ENCODE data around the gene CLNK.
"Not testable (repeated sequence)": the region's sequence is repeated elsewhere in the genome, so short reads cannot be mapped to it uniquely, and the experiment has no call there.

Gene CLNK

DNA sequence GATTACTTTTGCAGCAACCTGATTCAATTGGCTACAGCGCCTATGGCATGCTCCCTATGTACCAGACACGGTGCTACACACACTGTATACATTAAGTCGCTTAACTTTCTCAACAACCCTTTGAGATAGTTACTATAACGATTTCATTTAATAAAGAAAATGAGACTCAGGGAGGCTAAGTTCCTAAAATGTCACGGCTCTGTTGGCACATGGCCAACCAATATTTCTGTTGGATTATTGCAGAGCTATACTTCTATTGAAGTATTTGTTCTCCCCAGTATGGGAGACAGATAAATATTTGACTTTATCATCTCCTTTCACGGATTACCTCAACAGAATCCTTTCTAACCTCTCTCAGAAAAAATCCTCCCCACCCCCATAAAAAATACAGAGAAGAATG is 25.3 kb downstream of the CLNK start:
- DNase-seq = no peak

DNA sequence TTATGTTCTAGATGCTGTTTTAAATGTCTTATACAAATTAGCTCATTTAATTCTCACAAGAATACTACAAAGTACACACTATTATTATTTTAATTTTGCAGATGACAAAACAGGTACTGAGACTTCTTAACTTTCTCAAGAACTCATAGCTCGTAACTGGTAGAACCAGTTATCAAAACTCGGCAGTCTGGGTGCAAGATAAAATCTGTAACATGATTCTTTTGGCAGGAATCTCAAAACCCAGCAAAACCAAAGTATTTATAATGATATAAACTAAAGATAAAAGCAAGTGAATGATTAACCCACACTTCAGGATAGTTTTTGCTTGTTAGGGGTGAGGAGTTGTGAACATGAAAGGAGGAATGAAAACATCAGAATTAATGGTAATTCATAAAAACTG is 27.6 kb downstream of the CLNK start:
- no peak for DNase-seq

DNA sequence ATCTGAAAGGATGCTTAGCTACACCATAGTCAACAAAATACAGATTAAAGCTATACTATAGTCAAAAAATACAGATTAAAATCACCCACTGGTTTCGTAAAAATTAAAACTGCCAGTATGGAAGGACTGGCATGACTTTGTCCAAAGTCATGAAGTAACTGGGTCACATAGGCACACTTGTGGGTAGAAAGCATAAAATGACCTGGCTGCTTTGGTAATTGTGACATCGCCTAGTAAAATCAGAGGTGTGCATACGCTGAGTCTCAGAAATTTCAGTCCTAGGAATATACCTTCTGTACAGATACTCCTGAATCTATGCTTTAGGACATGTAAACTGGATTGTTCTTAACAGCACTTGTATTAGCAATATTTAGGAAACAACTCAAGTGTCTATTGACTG is 28.1 kb downstream of the CLNK start:
- DNase-seq = no peak

DNA sequence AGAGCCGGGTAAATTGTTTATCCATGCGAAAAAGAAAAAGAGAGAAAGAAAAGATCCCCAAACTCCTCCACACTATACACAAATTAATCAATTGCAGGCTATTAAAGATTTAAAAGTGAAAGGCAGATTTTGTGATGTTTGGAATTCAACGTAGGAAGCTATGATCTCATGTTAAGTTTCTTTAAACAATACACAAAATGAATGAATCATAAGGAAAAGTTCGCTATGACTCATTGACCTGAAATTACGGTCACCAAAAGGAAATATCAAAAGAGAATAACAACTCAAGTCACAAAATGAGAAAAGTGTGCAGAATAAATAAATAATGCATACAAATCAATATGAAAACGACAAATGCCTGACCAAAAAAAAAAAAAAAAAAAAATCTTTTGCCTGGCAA is 28.6 kb downstream of the CLNK start:
- DNase-seq = no peak

DNA sequence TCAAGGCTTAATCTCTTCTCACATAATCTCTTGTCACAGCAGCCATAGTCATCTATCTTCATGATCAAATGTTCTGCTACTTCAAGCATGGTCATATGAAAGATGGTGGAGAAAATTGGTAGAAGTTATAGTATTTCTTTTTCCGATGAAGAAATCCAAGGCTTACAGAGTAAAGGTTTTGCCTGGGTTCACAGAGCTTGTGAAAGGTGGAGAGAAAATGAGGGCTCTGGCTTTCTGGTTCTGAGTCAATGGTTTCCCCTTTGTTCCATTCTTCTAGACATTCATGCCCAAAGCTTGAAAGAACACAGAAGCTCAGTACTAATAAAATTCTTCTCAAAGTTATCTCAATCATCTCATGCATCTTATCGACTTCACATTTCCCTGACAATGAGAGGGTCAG is 36.1 kb downstream of the CLNK start:
- no peak for DNase-seq

DNA sequence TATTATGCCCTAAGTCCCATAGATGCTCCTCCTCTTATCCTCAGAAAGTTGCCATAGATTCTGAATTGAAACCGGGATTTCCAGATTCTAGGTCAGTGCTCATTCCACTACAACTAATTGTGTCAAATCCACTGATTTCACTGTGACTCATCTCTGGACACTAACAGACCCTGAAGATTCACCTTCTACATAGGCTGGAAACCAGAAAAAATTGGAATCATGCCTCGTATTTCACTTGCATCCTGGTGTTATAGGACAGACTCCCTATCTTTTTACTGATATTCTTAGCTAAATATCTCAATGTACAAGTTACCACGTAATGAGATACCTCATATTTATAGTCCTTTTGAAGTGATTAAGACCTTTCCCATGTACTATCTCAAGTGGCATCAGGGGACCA is 36.7 kb downstream of the CLNK start:
- DNase-seq = no peak

DNA sequence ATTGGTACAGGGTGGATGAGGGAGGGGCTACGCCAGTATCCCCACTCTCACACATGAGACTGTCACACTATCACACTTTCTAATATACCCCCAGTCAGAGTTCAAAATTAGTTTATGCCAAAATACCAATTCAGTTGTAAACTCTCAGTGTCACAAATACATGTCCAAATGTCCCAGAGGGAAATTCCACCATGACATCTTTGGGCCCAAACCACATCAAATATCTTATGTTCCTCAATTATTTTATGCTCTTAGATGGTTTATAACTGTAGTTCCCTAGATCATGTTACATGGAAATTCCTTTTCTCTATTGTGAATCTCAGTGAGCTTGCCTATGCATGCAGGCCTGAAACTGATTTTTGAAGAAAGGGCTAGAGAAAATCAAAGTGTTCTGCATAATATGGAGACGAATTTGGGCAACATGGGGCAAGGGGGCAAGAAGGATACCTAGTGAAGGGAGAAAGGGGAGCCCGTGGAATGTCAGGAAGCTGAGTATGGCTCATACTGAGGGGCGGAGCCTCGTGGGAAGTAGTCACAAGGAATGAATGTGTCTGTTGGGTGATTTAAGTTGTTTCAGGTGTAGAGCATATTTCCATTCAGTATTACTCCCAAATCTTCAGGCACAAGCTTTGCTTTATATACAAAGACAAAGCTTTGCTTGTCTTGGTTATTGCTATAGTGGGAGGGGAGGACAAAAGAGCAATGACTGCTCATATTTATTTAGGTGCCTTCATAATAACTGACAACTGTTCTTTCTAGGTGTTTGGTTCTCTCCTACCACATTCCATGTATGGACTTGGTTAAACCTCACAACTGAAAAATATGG is 40.8 kb downstream of the CLNK start:
- DNase-seq = no peak

DNA sequence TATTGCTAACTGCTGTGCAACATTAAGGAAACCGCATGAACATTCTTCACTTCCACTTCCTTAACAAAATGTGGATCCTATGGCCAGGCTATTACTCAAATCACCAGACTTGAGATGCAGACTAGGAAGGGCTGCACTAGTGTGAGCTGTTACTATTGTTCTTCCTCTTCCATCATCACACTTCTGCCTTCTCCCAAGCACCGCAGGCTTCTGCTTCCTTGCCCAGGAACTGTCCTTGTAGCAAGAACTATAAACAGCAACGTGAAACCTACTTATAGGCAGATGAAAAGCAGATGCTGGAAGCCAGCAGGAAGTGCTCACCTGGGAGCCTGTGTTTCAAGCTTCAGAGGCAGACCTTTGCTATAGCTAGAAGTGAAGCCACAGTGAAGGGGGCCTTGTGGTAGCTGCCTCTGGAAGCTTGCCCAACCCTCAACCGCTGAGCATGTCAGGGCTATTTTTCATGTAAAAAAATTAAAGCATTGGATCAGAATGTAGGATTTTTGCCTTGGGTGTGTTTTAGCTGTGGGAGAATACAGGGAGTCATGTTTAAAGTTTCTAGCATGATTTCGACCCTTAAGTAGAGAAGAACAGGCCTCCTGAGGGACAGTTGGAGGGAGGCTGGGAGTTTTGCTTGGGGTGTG is 43.9 kb downstream of the CLNK start:
- no peak for DNase-seq

DNA sequence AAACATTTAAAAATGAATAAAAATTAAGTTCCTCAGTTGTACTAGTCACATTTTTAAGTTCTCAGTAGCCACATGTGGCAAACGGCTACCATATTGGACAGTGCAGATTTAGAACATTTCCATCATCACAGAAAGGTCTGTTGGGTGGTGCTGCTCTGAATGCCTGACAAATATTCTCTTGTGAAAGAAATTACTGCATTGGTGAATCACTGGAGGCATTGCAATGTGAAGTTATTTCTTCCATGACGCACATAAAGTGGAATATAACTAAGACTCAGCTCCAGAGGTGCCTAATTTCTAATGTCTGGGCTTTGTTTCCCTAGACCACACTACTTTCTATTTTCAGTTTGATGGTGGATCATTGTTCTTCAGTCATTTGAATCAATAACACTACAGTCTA is 44.9 kb downstream of the CLNK start:
- no peak for DNase-seq

DNA sequence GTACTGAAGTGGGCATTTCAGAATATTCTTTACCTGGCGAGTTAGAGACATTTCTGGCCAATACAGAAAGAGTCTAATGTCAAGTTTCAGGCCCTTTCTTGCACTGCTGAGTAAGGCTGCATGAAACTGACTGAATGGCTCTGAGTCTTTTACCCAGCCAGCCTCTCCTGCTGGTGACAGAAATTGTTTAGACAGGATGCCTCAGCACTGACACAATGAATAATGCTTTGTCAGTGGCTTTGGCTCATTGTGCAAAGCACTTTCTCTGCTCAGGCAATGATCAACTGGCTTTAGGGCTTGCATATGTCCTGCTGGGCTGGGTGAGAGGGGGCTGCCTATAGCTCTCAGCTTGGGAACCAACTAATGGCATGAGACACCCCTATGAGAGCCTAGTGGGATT is 45.5 kb downstream of the CLNK start:
- no peak for DNase-seq

DNA sequence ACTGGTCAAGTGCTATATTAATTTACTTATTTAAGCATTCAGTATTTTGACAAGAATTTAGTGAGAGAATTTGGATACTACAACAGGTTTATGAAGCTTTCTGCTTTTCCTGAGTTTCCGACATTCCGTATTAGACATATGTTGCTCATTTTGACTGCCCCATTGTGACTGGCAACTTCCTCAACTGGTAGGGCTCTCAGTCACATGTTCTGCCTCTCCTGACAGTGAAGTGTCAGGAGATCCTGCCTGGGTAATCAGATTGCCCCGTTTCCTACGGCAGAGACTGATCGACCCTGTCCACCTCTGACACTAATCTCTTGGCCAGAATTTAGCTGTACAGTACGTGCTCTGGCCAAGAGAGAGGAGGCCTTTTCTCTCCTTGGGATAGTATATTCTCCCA is 49.5 kb downstream of the CLNK start:
- no peak for DNase-seq

DNA sequence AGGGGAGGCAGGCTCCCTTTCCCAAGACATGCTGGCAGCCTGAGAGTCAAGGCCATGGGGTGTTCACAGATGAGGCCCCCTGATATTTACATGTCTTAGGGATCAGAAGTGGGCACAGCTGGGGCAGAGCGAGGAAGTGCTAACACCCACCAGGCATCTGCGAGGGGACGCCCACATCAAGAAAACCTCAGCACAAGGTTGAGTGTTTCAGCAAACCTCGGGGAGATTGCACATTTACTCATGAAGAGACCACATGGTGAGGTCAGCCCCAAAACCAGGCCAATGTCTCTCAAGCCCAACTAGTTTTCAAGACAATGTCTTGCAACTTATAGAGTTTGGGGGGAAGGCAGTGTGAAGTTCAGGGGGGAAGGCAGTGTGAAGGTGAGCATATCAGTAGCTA is 55.2 kb downstream of the CLNK start:
- no peak for DNase-seq

DNA sequence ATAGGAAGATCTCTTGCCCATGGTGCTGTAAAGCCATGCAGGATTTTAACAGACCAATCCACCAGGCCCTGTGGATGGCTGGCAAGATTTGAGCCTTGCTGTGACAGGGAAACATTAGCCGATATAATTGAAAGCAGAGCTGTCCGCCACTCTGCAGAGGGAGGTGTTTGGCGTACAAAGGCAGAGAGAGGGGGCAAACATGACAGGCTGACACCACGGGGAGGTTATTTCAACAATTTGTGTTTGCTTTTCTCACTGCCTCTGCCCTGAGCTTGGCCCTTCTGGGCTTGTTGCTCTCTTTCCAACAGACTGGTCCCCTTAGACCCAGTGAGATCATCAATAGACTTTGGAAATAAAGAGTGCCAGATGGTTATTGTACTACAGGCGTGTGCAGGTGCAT is 59.4 kb downstream of the CLNK start:
- DNase-seq = no peak

DNA sequence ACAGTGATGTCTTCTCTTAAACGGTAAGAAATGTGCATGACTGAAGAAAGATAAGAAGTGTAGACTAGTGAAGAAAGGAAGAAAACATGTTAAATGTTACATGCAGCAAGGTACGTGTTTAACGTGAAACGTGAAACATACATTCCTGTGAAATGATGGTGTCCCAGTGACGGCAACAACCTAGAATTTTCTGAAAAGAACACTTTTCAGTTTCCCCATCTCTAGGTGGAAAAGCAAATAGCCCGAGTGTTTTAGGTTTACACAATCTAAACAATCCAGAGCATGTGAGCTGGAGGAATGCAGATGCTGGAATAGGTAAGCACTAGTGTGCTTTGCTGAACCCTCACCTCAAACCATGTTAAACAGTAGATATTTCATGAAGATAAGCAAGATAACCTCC is 60.7 kb downstream of the CLNK start:
- no peak for DNase-seq

DNA sequence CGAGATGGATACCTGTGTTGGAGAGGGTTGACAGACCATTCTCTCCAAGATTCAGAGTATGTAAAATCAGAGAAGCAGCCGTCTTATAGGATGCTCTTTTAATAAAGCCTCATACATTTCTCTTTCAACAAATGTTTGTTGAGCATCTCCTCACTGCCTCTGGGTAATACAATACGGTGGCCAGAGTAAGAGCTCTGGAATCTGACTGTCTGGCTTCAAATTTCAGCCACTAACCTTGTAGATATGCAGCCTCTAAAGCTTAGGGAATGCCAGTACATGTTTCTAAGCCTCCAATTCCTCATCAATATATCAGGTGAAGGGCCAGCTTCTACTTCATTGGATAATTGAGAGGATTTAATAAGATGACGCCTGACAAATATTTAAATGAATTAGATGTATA is 61.3 kb downstream of the CLNK start:
- no peak for DNase-seq

DNA sequence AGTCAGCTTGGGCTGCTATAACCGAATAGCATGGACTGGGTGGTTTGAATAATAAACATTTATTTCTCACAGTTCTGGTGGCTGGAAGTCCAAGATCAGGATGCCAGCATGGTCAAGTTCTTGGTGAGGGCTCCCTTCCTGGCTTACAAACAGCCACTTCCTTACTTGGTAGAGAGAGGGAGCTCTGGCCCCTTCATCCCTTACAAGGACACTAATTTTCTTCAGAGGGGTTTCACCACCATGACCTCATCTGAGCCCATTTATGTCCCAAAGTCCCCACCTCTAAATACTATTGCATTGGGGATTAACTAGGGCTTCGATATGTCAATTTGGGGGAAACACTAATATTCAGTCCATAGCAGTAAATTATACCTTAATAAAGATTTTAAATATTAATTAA is 61.8 kb downstream of the CLNK start:
- DNase-seq = no peak

DNA sequence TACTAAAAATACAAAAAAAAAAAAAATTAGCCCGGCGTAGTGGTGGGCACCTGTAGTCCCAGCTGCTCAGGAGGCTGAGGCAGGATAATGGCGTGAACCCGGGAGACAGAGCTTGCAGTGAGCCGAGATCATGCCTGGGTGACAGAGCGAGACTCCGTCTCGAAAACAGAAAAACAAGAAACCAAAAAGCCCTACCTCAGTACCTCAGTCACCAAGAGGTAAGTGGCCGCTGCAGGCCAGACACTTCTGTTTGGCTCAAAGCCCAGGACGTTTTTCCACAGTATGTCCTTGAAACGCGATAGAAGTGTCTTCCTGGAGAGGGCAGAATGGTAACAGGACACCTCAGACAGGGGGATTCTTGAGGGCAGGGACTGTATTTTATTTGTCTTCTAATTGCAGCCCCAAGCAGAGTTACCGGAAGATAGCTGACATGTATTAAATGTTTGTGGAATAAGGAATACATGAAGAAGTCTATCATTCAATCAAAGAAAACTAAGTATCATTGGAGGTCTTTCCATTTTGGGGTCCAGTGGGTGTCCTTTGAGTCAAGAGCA is 63.6 kb downstream of the CLNK start:
- DNase-seq = no peak

DNA sequence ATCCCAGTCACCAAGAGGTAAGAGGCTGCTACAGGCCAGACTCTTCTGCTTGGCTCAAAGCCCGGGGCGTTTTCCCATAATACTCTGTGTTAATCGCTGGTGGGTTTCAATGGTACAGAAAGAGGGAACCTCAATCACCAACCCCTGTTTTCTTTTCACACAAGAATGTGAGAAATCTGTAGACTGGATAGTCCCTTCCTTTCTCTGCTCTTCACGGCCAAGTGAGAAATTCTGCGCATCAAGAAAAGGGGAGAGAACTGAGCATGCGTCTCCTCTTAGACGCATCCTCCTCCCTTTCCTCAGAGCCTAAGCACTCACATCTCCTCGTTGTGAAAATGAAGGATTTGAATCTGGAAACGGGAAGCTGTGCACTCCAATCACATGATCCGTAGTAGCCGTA is 64.7 kb downstream of the CLNK start:
- DNase-seq = no peak

DNA sequence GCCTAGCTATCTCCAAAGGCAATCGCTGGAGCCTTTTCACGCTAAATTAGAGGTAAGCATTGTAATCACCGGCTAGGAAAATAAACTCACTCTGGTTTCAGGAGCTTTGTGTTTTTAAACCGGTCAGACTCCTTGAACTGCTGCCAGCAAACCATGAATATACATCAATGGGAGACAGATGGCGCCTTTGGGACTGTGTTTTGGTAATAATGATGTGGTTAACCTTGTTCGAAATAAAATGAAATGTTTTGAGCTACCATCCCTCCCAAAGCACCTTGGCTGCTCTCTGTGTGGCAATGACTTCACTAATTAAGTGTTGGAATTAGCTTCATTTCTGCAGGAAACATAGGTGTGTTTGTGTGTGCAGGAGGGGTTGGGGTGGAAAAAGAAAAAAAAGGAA is 65.3 kb downstream of the CLNK start:
- DNase-seq = peak; percentile 15

DNA sequence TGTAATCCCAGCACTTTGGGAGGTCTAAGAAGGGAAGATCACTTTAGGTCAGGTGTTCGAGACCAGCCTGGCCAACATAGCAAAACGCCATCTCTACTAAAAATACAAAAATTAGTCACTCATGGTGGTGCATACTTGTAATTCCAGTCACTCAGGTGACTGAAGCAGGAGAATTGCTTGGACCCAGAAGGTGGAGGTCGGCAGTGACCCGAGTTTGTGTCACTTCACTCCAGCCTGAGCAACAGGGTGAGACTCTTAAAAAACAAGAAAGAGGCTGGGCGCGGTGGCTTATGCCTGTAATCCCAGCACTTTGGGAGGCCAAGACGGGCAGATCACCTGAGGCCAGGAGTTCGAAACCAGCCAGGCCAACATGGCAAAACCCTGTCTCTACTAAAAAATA is 69.6 kb downstream of the CLNK start:
- DNase-seq = not testable (repeated sequence)

DNA sequence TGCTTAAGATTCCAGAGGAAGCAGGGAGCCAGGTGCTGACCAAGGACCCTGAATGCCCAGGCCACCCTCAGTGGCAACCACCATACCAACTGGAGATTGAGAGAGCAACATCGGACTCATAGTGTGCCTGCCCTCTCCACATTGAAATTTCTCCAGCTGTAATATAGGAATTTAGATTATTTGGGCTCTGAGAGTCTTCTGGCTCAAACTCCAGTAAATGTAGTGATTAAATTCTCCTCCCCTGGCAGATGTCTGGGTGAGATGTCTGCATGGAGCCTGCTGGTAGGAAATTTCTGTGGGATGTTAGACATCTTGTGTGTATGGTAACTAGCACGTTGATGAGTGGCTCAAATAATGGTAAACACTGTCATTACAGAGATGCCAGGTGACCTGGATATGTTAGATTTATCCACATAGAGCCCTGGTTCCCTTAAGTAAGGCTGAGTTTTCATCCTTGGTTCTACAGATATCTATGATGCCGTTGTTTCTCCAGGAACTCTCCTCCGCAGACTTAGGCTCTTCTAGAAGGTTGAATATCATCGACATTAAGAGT is 70.6 kb downstream of the CLNK start:
- no peak for DNase-seq

DNA sequence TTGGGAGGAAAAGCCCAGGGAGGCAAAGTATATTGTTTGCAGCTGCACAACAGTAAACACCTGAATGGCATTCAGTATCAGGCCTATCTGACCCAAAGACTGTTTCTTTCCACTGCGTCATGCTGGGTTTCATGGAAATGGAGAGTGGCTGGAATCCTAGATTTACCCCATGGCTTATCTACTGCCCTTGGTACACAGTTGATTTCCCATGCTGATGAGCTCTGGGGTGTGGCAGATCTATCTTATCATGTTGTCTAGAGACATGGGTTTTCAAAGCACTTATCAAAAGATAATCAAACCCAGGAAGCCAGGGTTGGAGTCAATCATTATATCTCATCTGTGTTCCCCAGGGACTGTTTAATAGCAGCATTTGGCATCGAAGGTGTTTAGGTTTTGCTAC is 72.1 kb downstream of the CLNK start:
- no peak for DNase-seq

DNA sequence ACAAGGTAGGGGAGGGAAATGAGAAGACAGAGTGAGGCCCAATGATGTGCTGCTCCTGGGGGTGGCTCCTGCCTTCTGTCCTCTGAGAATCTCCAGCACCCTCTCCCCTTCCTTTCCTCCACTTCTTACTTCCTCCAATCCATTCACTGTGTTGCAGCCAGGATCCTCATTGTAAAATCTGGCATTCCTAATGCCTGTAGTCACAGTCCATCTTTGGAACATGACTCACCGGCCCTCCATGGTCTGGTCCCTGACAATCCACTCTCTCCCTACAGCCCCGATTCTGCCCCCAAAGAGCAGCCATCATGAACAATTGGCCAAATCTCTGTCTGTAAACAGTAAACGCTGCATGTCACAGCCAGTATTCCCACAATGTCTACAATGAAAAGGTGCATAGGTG is 72.9 kb downstream of the CLNK start:
- DNase-seq = peak; percentile 79

DNA sequence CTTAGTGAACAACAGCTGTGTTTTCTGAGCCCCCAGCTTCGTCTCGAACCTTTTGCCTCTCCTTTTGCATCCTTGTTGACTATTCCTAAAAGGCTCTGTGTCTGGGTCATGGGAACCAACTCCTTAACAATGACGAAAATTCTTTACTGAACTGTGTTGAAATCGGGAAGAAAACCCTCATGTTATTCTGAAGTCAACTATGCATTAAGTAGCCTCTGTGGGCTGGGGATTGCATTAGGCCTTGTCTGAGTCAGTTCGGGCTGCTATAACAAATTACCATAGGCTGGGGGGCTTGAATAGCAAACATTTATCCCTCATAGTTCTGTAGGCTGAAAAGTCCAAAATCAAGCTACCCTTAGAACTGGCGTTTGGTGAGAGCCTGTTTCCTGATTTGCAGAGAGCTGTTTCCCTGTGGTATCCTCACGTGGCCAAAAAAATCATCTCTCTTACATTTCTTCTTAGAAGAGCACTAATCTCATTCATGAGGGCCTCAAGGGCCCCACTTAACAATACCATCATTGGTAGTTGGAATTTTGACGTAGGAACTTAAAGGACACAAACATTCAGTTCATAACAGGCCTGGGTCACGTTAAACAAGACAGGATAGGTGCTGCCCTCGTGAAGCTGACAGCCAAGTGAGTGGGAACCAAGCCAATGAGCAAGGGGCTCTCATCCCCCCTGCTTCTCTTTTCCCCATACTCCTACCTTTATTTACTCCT is 75.9 kb downstream of the CLNK start:
- no peak for DNase-seq
